ENCODE measurements around the gene PCDHGA12.
A peak's percentile ranks its signal among the peaks of the same experiment; 100 is the strongest.
"Not testable (repeated sequence)": the region's sequence is repeated elsewhere in the genome, so short reads cannot be mapped to it uniquely, and the experiment has no call there.

Gene PCDHGA12

DNA sequence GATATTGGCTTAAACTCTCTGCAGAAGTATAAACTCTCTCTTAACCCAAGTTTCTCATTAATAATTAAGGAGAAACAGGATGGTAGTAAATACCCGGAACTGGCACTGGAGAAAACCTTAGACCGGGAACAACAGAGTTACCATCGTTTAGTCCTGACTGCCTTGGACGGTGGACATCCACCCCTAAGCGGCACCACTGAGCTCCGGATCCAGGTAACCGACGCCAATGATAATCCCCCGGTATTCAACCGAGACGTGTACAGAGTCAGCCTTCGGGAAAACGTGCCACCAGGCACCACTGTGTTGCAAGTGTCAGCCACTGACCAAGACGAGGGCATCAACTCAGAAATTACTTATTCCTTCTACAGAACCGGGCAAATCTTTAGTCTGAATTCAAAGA is 31.7 kb upstream of the PCDHGA12 start:
- H3K9me3 Mint-ChIP-seq: peaks cover 7% of the 10 kb centered on the region
- H3K36me3 Mint-ChIP-seq: peaks cover 5% of the 10 kb centered on the region
- no peak overlapping the region for H3K27ac Mint-ChIP-seq
- no peaks in the 10 kb centered on the region for H3K4me1 Mint-ChIP-seq
- ATAC-seq (no peak), DNase-seq (ENCODE audit: low spot score in 2 of 2) (no peak)
- no peak overlapping the region for H3K4me3 Mint-ChIP-seq

DNA sequence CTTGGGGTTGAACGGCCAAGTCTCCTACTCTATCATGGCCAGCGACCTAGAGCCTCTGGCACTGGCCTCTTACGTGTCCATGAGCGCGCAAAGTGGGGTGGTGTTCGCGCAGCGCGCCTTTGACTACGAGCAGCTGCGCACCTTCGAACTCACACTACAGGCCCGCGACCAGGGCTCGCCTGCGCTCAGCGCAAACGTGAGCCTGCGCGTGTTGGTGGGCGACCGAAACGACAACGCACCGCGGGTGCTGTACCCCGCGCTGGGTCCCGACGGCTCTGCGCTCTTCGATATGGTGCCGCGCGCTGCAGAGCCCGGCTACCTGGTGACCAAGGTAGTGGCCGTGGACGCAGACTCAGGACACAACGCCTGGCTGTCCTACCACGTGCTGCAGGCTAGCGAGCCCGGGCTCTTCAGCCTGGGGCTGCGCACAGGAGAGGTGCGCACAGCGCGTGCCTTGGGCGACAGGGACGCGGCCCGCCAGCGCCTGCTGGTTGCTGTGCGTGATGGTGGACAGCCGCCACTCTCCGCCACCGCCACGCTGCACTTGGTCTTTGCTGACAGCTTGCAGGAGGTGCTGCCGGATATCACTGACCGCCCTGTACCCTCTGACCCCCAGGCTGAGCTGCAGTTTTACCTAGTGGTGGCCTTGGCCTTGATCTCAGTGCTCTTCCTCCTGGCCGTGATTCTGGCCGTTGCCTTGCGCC is 30.6 kb upstream of the PCDHGA12 start:
- Mint-ChIP-seq H3K9me3 (peaks cover 6% of the 10 kb centered on the region), H3K27ac (no peak overlapping the region), H3K36me3 (no peaks in the 10 kb centered on the region), H3K4me1 (no peaks in the 10 kb centered on the region), H3K4me3 (no peak overlapping the region)
- ATAC-seq (no peak), DNase-seq (ENCODE audit: low spot score in 2 of 2) (no peak)

DNA sequence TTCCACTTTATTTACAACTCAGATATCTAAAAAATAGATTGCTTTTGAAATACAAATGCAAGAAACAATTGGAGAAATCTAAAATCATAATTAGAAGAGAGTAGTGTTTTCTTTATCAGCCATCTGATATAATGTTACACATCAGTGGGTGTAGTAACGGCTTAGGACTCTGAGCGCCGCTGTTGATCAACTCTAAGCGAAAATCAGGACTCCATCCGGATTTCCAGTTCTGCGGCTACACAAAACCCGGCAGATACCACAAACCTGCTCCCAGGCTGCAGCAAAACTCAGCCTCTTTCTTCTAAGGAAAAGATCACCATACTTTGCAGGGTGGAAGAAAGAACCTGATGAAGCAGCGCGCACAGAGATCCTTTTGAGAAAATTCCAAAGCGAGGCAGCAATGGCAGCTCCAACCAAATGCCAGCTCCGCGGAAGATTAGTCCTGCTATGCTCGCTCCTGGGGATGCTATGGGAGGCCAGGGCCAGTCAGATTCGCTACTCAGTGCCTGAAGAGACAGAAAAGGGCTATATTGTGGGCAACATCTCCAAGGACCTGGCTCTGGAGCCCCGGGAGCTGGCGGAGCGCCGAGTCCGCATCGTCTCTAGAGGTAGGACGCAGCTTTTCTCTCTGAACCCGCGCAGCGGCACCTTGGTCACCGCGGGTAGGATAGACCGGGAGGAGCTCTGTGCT is 27.6 kb upstream of the PCDHGA12 start, which contains the start of gene PCDHGA9:
Gene PCDHGA9 (plus strand): TSS at position 226 of the 691 bp plus-strand sequence. CDS start 175 bp downstream, at position 401.
- ATAC-seq (no peak), DNase-seq (ENCODE audit: low spot score in 2 of 2) (no peak)
- H3K27ac Mint-ChIP-seq: no peak within 1 kb of the TSS
- H3K36me3 Mint-ChIP-seq: no peaks in the 10 kb centered on the region
- H3K9me3 Mint-ChIP-seq: peaks cover 12% of the 10 kb centered on the region
- no peaks in the 10 kb centered on the region for H3K4me1 Mint-ChIP-seq
- H3K4me3 Mint-ChIP-seq: peak within 1 kb of the TSS; percentile 15

DNA sequence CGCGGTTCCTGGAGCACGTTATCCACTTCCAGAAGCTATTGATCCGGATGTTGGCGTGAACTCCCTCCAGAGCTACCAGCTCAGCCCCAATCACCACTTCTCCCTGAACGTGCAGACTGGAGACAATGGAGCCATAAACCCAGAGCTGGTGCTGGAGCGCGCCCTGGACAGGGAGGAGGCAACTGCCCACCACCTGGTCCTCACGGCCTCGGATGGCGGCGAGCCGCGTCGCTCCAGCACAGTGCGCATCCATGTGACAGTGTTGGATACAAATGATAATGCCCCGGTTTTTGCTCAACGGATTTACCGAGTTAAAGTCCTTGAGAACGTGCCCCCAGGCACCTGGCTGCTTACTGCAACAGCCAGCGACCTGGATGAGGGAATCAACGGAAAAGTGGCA is 26.9 kb upstream of the PCDHGA12 start:
- no peak overlapping the region for H3K27ac Mint-ChIP-seq
- peaks cover 12% of the 10 kb centered on the region for H3K9me3 Mint-ChIP-seq
- no peak overlapping the region for H3K4me3 Mint-ChIP-seq
- H3K36me3 Mint-ChIP-seq: no peaks in the 10 kb centered on the region
- ATAC-seq (no peak), DNase-seq (ENCODE audit: low spot score in 2 of 2) (no peak)
- H3K4me1 Mint-ChIP-seq: no peaks in the 10 kb centered on the region

DNA sequence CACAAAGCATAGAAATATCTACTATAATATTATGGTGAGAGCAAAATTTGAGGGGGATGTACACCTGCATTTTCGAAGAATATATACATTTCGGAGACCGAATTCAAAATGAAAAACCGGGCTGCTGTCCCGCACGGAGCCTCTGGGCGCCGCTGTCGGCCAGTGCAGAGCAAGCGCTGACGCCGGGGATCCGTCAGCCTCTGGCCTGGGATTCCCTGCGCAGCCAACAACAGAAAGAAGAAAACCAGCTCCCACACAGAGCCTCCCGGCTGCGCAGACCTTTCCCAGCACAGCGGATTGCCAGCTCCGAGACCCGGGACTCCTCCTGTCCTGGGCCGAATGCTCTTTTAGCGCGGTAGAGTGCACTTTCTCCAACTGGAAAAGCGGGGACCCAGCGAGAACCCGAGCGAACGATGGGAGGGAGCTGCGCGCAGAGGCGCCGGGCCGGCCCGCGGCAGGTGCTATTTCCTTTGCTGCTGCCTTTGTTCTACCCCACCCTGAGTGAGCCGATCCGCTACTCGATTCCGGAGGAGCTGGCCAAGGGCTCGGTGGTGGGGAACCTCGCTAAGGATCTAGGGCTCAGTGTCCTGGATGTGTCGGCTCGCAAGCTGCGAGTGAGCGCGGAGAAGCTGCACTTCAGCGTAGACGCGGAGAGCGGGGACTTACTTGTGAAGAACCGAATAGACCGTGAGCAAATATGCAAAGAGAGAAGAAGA is 22.4 kb upstream of the PCDHGA12 start, which contains the start of gene PCDHGB6:
Gene PCDHGB6 (plus strand): TSS at position 232 of the 716 bp plus-strand sequence. CDS start 182 bp downstream, at position 414.
- ATAC-seq: peak; percentile 54
- not testable (repeated sequence) for H3K27ac Mint-ChIP-seq; H3K4me1 Mint-ChIP-seq; DNase-seq (ENCODE audit: low spot score in 2 of 2); H3K36me3 Mint-ChIP-seq
- H3K4me3 Mint-ChIP-seq: peak within 1 kb of the TSS; percentile 38
- peaks cover 15% of the 10 kb centered on the region for H3K9me3 Mint-ChIP-seq

DNA sequence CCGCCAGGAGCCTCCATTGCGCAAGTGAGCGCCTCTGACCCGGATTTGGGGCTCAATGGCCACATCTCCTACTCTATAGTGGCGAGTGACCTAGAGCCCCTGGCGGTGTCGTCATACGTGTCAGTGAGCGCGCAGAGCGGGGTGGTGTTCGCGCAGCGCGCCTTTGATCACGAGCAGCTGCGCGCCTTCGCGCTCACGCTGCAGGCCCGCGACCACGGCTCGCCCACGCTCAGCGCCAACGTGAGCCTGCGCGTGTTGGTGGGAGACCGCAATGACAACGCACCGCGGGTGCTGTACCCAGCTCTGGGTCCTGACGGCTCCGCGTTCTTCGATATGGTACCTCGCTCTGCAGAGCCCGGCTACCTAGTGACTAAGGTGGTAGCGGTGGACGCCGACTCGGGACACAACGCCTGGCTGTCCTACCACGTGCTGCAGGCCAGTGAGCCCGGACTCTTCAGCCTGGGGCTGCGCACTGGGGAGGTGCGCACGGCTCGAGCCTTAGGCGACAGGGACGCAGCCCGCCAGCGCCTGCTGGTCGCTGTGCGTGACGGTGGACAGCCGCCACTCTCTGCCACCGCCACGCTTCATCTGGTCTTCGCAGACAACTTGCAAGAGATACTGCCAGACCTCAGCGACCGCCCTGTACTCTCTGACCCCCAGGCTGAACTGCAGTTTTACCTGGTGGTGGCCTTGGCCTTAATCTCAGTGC is 20.6 kb upstream of the PCDHGA12 start:
- H3K4me1 Mint-ChIP-seq: peaks cover 20% of the 10 kb centered on the region
- peaks cover 16% of the 10 kb centered on the region for H3K9me3 Mint-ChIP-seq
- no peak overlapping the region for H3K27ac Mint-ChIP-seq
- ATAC-seq: no peak
- no peak for DNase-seq (ENCODE audit: low spot score in 2 of 2)
- H3K4me3 Mint-ChIP-seq: no peak overlapping the region
- H3K36me3 Mint-ChIP-seq: no peaks in the 10 kb centered on the region

DNA sequence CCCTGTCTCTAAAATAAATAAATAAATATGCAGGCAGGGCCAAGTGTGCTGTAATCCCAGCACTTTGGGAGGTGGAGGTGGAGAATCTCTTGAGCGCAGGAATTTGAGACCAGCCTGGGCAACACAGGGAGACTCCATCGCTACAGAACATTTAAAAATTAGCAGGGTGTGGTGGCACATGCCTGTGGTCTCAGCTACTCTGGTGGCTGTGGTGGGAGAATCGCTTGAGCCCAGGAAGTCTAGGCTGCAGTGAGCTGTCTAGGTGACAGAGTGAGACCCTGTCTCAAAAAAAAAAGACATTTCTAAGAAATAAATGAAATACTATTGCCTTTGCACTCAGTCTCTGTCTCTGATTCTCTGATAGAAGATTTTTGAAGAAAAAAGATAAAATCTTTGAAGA is 18.7 kb upstream of the PCDHGA12 start:
- ATAC-seq (no peak), DNase-seq (ENCODE audit: low spot score in 2 of 2) (no peak)
- peaks cover 20% of the 10 kb centered on the region for H3K4me1 Mint-ChIP-seq
- no peak overlapping the region for H3K4me3 Mint-ChIP-seq
- peaks cover 13% of the 10 kb centered on the region for H3K9me3 Mint-ChIP-seq
- no peaks in the 10 kb centered on the region for H3K36me3 Mint-ChIP-seq
- no peak overlapping the region for H3K27ac Mint-ChIP-seq

DNA sequence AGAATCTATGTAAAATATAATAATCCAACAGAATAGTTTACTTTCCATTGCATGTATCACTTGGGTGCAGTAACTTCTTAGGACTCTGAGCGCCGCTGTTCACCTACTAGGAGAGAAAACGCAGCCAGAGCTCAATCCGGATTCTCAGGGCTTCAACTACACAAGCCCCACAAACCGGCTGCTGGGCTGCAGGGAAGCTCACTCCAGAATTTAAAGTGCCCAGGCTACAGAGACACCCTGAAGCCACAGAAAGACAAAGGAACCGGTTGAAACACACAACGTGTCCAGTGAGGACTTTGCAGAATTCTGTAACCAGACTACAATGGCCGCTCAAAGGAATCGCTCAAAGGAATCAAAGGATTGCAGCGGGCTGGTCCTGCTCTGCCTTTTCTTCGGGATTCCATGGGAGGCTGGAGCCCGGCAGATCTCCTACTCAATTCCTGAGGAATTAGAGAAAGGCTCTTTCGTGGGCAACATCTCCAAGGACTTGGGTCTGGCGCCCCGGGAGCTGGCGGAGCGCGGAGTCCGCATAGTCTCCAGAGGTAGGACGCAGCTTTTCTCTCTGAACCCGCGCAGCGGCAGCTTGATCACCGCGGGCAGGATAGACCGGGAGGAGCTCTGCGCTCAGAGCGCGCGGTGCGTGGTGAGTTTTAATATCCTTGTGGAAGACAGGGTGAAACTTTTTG is 17.3 kb upstream of the PCDHGA12 start, which contains the start of gene PCDHGA10:
Gene PCDHGA10 (plus strand): TSS at position 134 of the 686 bp plus-strand sequence. CDS start 189 bp downstream, at position 323.
- Mint-ChIP-seq H3K27ac (no peak within 1 kb of the TSS), H3K4me1 (peaks cover 24% of the 10 kb centered on the region), H3K36me3 (no peaks in the 10 kb centered on the region), H3K4me3 (peak within 1 kb of the TSS; percentile 79), H3K9me3 (peaks cover 10% of the 10 kb centered on the region)
- peak; percentile 83 for ATAC-seq
- peak in 1 of 2 donors; percentile 67 for DNase-seq (ENCODE audit: low spot score in 2 of 2)

DNA sequence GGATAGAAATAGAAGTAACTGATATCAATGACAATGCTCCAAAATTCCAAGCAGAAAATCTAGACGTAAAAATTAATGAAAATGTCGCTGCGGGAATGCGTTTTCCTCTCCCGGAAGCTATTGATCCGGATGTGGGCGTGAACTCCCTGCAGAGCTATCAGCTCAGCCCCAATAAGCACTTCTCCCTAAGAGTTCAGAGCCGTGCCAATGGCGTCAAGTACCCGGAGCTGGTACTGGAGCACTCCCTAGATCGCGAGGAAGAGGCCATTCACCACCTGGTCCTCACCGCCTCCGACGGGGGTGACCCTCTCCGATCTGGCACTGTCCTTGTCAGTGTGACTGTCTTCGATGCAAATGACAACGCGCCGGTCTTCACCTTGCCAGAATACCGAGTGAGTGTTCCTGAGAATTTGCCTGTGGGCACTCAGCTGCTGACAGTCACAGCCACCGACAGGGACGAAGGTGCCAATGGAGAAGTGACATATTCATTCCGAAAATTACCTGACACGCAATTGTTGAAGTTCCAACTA is 16.7 kb upstream of the PCDHGA12 start:
- DNase-seq (ENCODE audit: low spot score in 2 of 2): no peak
- Mint-ChIP-seq H3K27ac (no peak overlapping the region), H3K9me3 (peaks cover 11% of the 10 kb centered on the region), H3K4me3 (peak overlapping the region; percentile 79), H3K36me3 (peaks cover 4% of the 10 kb centered on the region), H3K4me1 (peaks cover 26% of the 10 kb centered on the region)
- ATAC-seq: no peak

DNA sequence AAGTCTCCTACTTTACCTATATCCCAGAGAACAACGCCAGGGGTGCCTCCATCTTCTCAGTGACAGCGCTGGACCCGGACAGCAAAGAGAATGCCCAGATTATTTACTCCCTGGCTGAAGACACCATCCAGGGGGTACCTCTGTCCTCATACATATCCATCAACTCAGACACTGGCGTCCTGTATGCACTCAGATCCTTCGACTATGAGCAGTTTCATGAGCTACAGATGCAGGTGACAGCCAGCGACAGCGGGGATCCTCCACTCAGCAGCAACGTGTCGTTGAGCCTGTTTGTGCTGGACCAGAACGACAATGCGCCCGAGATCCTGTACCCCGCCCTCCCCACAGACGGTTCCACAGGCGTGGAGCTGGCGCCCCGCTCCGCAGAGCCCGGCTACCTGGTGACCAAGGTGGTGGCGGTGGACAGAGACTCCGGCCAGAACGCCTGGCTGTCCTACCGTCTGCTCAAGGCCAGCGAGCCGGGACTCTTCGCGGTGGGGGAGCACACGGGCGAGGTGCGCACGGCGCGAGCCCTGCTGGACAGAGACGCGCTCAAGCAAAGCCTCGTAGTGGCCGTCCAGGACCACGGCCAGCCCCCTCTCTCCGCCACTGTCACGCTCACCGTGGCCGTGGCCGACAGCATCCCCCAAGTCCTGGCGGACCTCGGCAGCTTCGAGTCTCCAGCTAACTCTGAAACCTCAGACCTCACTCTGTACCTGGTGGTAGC is 15.6 kb upstream of the PCDHGA12 start:
- peaks cover 26% of the 10 kb centered on the region for H3K4me1 Mint-ChIP-seq
- not testable (repeated sequence) for H3K27ac Mint-ChIP-seq; H3K36me3 Mint-ChIP-seq; DNase-seq (ENCODE audit: low spot score in 2 of 2); ATAC-seq
- peak overlapping the region; percentile 7 for H3K4me3 Mint-ChIP-seq
- peaks cover 10% of the 10 kb centered on the region for H3K9me3 Mint-ChIP-seq

DNA sequence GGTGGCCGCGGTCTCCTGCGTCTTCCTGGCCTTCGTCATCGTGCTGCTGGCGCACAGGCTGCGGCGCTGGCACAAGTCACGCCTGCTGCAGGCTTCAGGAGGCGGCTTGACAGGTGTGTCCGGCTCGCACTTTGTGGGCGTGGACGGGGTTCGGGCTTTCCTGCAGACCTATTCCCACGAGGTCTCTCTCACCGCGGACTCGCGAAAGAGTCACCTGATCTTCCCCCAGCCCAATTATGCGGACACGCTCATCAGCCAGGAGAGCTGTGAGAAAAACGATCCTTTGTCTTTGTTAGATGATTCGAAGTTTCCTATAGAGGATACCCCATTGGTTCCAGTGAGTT is 15.1 kb upstream of the PCDHGA12 start:
- not testable (repeated sequence) for H3K27ac Mint-ChIP-seq; H3K4me3 Mint-ChIP-seq; H3K9me3 Mint-ChIP-seq; DNase-seq (ENCODE audit: low spot score in 2 of 2); H3K36me3 Mint-ChIP-seq; ATAC-seq
- H3K4me1 Mint-ChIP-seq: peaks cover 26% of the 10 kb centered on the region

DNA sequence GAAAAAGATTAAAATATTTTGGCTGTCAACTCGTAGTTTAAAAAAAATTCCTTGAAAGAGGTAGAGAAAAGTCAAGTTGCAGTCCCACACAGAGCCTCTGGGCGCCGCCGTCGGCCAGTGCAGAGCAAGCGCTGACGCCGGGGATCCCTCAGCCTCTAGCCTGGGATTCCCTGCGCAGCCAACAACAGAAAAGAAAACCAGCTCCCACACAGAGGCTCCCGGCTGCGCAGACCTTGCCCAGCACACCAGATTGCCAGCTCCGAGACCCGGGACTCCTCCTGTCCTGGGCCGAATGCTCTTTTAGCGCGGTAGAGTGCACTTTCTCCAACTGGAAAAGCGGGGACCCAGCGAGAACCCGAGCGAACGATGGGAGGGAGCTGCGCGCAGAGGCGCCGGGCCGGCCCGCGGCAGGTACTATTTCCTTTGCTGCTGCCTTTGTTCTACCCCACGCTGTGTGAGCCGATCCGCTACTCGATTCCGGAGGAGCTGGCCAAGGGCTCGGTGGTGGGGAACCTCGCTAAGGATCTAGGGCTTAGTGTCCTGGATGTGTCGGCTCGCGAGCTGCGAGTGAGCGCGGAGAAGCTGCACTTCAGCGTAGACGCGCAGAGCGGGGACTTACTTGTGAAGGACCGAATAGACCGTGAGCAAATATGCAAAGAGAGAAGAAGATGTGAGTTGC is 12.7 kb upstream of the PCDHGA12 start, which contains the start of gene PCDHGB7:
Gene PCDHGB7 (plus strand): TSS at position 184 of the 679 bp plus-strand sequence. CDS start 183 bp downstream, at position 367.
- not testable (repeated sequence) for DNase-seq (ENCODE audit: low spot score in 2 of 2); H3K27ac Mint-ChIP-seq; H3K9me3 Mint-ChIP-seq; H3K36me3 Mint-ChIP-seq
- ATAC-seq: peak; percentile 81
- H3K4me1 Mint-ChIP-seq: peaks cover 34% of the 10 kb centered on the region
- peak within 1 kb of the TSS; percentile 61 for H3K4me3 Mint-ChIP-seq

Data from stimulated activated effector memory CD8-positive, alpha-beta T cell treated with anti-CD3 and anti-CD28 coated beads, Interleukin-12 subunit alpha, Interleukin-12 subunit beta, amount 100 ng/mL, for 72 hours (primary cell).